ENCODE results near the gene GLA.

Gene GLA

GRCh38 chrX:101385026-101385684, 22.6 kb downstream of the GLA start:
- H3K36me3 ChIP-seq (ENCODE audit: control insufficient read depth in 2 of 2, insufficient read depth in 2 of 2, low read length in 2 of 2): no peaks in the 10 kb centered on the region
- H3K9me3 ChIP-seq (ENCODE audit: control insufficient read depth in 2 of 2, low read length in 2 of 2): no peaks in the 10 kb centered on the region
- H3K4me1 ChIP-seq (ENCODE audit: control insufficient read depth, insufficient read depth, low read length): no peaks in the 10 kb centered on the region
- H3K4me3 ChIP-seq (ENCODE audit: low read length in 2 of 2): no peak overlapping the region
- no peak overlapping the region for H3K9ac ChIP-seq (ENCODE audit: low read length in 2 of 2)
- H3K27ac ChIP-seq (ENCODE audit: low read length): no peak overlapping the region
- no peaks in the 10 kb centered on the region for H3K27me3 ChIP-seq (ENCODE audit: control insufficient read depth in 1 of 2, insufficient read depth in 2 of 2, low read length in 2 of 2)

- Histone ChIP-seq H3K4me3 (ENCODE audit: low read length in 2 of 2) (no peak overlapping the region), H3K4me1 (ENCODE audit: control insufficient read depth, insufficient read depth, low read length) (no peaks in the 10 kb centered on the region), H3K9ac (ENCODE audit: low read length in 2 of 2) (no peak overlapping the region), H3K27me3 (ENCODE audit: control insufficient read depth in 1 of 2, insufficient read depth in 2 of 2, low read length in 2 of 2) (no peaks in the 10 kb centered on the region), H3K36me3 (ENCODE audit: control insufficient read depth in 2 of 2, insufficient read depth in 2 of 2, low read length in 2 of 2) (no peaks in the 10 kb centered on the region), H3K9me3 (ENCODE audit: control insufficient read depth in 2 of 2, low read length in 2 of 2) (no peaks in the 10 kb centered on the region), H3K27ac (ENCODE audit: low read length) (no peak overlapping the region)
Observed at GRCh38 chrX:101383679-101384205, 24.0 kb downstream of the GLA start.

GRCh38 chrX:101377547-101377946, 30.2 kb downstream of the GLA start:
- H3K9ac ChIP-seq (ENCODE audit: low read length in 2 of 2): no peak overlapping the region

GRCh38 chrX:101370888-101371504, 36.7 kb downstream of the GLA start:
- Histone ChIP-seq H3K4me1 (ENCODE audit: control insufficient read depth, insufficient read depth, low read length) (no peaks in the 10 kb centered on the region), H3K36me3 (ENCODE audit: control insufficient read depth in 2 of 2, insufficient read depth in 2 of 2, low read length in 2 of 2) (no peaks in the 10 kb centered on the region), H3K9me3 (ENCODE audit: control insufficient read depth in 2 of 2, low read length in 2 of 2) (no peaks in the 10 kb centered on the region), H3K27me3 (ENCODE audit: control insufficient read depth in 1 of 2, insufficient read depth in 2 of 2, low read length in 2 of 2) (peaks cover 0 to 2% of the 10 kb centered on the region in 2 donors), H3K27ac (ENCODE audit: low read length) (no peak overlapping the region), H3K4me3 (ENCODE audit: low read length in 2 of 2) (no peak overlapping the region), H3K9ac (ENCODE audit: low read length in 2 of 2) (no peak overlapping the region)

More at GRCh38 chrX:101377547-101377946, 30.2 kb downstream of the GLA start:
- no peak overlapping the region for H3K4me3 ChIP-seq (ENCODE audit: low read length in 2 of 2)
- H3K27ac ChIP-seq (ENCODE audit: low read length): no peak overlapping the region
- peaks cover 0 to 2% of the 10 kb centered on the region in 2 donors for H3K27me3 ChIP-seq (ENCODE audit: control insufficient read depth in 1 of 2, insufficient read depth in 2 of 2, low read length in 2 of 2)
- H3K4me1 ChIP-seq (ENCODE audit: control insufficient read depth, insufficient read depth, low read length): no peaks in the 10 kb centered on the region
- H3K9me3 ChIP-seq (ENCODE audit: control insufficient read depth in 2 of 2, low read length in 2 of 2): no peaks in the 10 kb centered on the region
- no peaks in the 10 kb centered on the region for H3K36me3 ChIP-seq (ENCODE audit: control insufficient read depth in 2 of 2, insufficient read depth in 2 of 2, low read length in 2 of 2)

GRCh38 chrX:101369687-101370086, 38.0 kb downstream of the GLA start:
- Histone ChIP-seq H3K27me3 (ENCODE audit: control insufficient read depth in 1 of 2, insufficient read depth in 2 of 2, low read length in 2 of 2) (peaks cover 0 to 2% of the 10 kb centered on the region in 2 donors), H3K9me3 (ENCODE audit: control insufficient read depth in 2 of 2, low read length in 2 of 2) (no peaks in the 10 kb centered on the region), H3K4me3 (ENCODE audit: low read length in 2 of 2) (no peak overlapping the region), H3K36me3 (ENCODE audit: control insufficient read depth in 2 of 2, insufficient read depth in 2 of 2, low read length in 2 of 2) (no peaks in the 10 kb centered on the region), H3K9ac (ENCODE audit: low read length in 2 of 2) (no peak overlapping the region), H3K4me1 (ENCODE audit: control insufficient read depth, insufficient read depth, low read length) (no peaks in the 10 kb centered on the region), H3K27ac (ENCODE audit: low read length) (no peak overlapping the region)

GRCh38 chrX:101368800-101369199, 38.9 kb downstream of the GLA start:
- Histone ChIP-seq H3K4me3 (ENCODE audit: low read length in 2 of 2) (no peak overlapping the region), H3K4me1 (ENCODE audit: control insufficient read depth, insufficient read depth, low read length) (no peaks in the 10 kb centered on the region), H3K9me3 (ENCODE audit: control insufficient read depth in 2 of 2, low read length in 2 of 2) (no peaks in the 10 kb centered on the region), H3K27ac (ENCODE audit: low read length) (no peak overlapping the region), H3K36me3 (ENCODE audit: control insufficient read depth in 2 of 2, insufficient read depth in 2 of 2, low read length in 2 of 2) (no peaks in the 10 kb centered on the region), H3K27me3 (ENCODE audit: control insufficient read depth in 1 of 2, insufficient read depth in 2 of 2, low read length in 2 of 2) (no peaks in the 10 kb centered on the region), H3K9ac (ENCODE audit: low read length in 2 of 2) (no peak overlapping the region)

GRCh38 chrX:101365301-101365795, 42.4 kb downstream of the GLA start:
- no peak overlapping the region for H3K27ac ChIP-seq (ENCODE audit: low read length)
- H3K36me3 ChIP-seq (ENCODE audit: control insufficient read depth in 2 of 2, insufficient read depth in 2 of 2, low read length in 2 of 2): no peaks in the 10 kb centered on the region

GRCh38 chrX:101362757-101363156, 45.0 kb downstream of the GLA start:
- H3K4me1 ChIP-seq (ENCODE audit: control insufficient read depth, insufficient read depth, low read length): no peaks in the 10 kb centered on the region
- H3K27me3 ChIP-seq (ENCODE audit: control insufficient read depth in 1 of 2, insufficient read depth in 2 of 2, low read length in 2 of 2): peaks cover 0 to 20% of the 10 kb centered on the region in 2 donors
- no peak overlapping the region for H3K4me3 ChIP-seq (ENCODE audit: low read length in 2 of 2)
- H3K9ac ChIP-seq (ENCODE audit: low read length in 2 of 2): no peak overlapping the region
- no peaks in the 10 kb centered on the region for H3K36me3 ChIP-seq (ENCODE audit: control insufficient read depth in 2 of 2, insufficient read depth in 2 of 2, low read length in 2 of 2)
- H3K9me3 ChIP-seq (ENCODE audit: control insufficient read depth in 2 of 2, low read length in 2 of 2): no peaks in the 10 kb centered on the region
- no peak overlapping the region for H3K27ac ChIP-seq (ENCODE audit: low read length)

More at GRCh38 chrX:101365301-101365795, 42.4 kb downstream of the GLA start:
- no peaks in the 10 kb centered on the region for H3K9me3 ChIP-seq (ENCODE audit: control insufficient read depth in 2 of 2, low read length in 2 of 2)
- peaks cover 0 to 9% of the 10 kb centered on the region in 2 donors for H3K27me3 ChIP-seq (ENCODE audit: control insufficient read depth in 1 of 2, insufficient read depth in 2 of 2, low read length in 2 of 2)
- H3K4me1 ChIP-seq (ENCODE audit: control insufficient read depth, insufficient read depth, low read length): no peaks in the 10 kb centered on the region
- H3K9ac ChIP-seq (ENCODE audit: low read length in 2 of 2): no peak overlapping the region
- no peak overlapping the region for H3K4me3 ChIP-seq (ENCODE audit: low read length in 2 of 2)

GRCh38 chrX:101362116-101362515, 45.6 kb downstream of the GLA start:
- no peak overlapping the region for H3K27ac ChIP-seq (ENCODE audit: low read length)
- H3K4me1 ChIP-seq (ENCODE audit: control insufficient read depth, insufficient read depth, low read length): no peaks in the 10 kb centered on the region
- peaks cover 0 to 22% of the 10 kb centered on the region in 2 donors for H3K27me3 ChIP-seq (ENCODE audit: control insufficient read depth in 1 of 2, insufficient read depth in 2 of 2, low read length in 2 of 2)
- H3K9me3 ChIP-seq (ENCODE audit: control insufficient read depth in 2 of 2, low read length in 2 of 2): no peaks in the 10 kb centered on the region
- H3K36me3 ChIP-seq (ENCODE audit: control insufficient read depth in 2 of 2, insufficient read depth in 2 of 2, low read length in 2 of 2): no peaks in the 10 kb centered on the region
- no peak overlapping the region for H3K4me3 ChIP-seq (ENCODE audit: low read length in 2 of 2)
- no peak overlapping the region for H3K9ac ChIP-seq (ENCODE audit: low read length in 2 of 2)

- Histone ChIP-seq H3K9me3 (ENCODE audit: control insufficient read depth in 2 of 2, low read length in 2 of 2) (no peaks in the 10 kb centered on the region), H3K27me3 (ENCODE audit: control insufficient read depth in 1 of 2, insufficient read depth in 2 of 2, low read length in 2 of 2) (peaks cover 0 to 26% of the 10 kb centered on the region in 2 donors), H3K4me3 (ENCODE audit: low read length in 2 of 2) (no peak overlapping the region), H3K27ac (ENCODE audit: low read length) (no peak overlapping the region), H3K4me1 (ENCODE audit: control insufficient read depth, insufficient read depth, low read length) (no peaks in the 10 kb centered on the region), H3K9ac (ENCODE audit: low read length in 2 of 2) (no peak overlapping the region), H3K36me3 (ENCODE audit: control insufficient read depth in 2 of 2, insufficient read depth in 2 of 2, low read length in 2 of 2) (no peaks in the 10 kb centered on the region)
Observed at GRCh38 chrX:101360390-101360789, 47.3 kb downstream of the GLA start.

GRCh38 chrX:101359966-101360365, 47.8 kb downstream of the GLA start:
- Histone ChIP-seq H3K27ac (ENCODE audit: low read length) (no peak overlapping the region), H3K36me3 (ENCODE audit: control insufficient read depth in 2 of 2, insufficient read depth in 2 of 2, low read length in 2 of 2) (no peaks in the 10 kb centered on the region), H3K9me3 (ENCODE audit: control insufficient read depth in 2 of 2, low read length in 2 of 2) (no peaks in the 10 kb centered on the region), H3K4me3 (ENCODE audit: low read length in 2 of 2) (no peak overlapping the region), H3K27me3 (ENCODE audit: control insufficient read depth in 1 of 2, insufficient read depth in 2 of 2, low read length in 2 of 2) (peaks cover 0 to 26% of the 10 kb centered on the region in 2 donors), H3K9ac (ENCODE audit: low read length in 2 of 2) (no peak overlapping the region), H3K4me1 (ENCODE audit: control insufficient read depth, insufficient read depth, low read length) (no peaks in the 10 kb centered on the region)
